GM13976 (cell line): Measurements from ENCODE around the gene ASAP2.
A peak's percentile ranks its signal among the peaks of the same experiment; 100 is the strongest.

Experiments
- DNase-seq: peaks from one replicate; pipeline ENCODE4 v3.0.0; 2012; ENCODE audit warnings: low spot score
- CTCF ChIP-seq: IDR thresholded peaks from 2 replicates; pipeline ENCODE4 v1.5.1; 2012; ENCODE audit warnings: borderline replicate concordance, mild to moderate bottlenecking; ENCODE audit not compliant: insufficient read depth; ENCODE audit errors: extremely low read depth, missing control alignments, control extremely low read depth
- in situ Hi-C: fragments of 300-500 bp; cut with MboI; formaldehyde crosslinking; loops from one replicate; pipeline ENCODE4 v1.12.0; 2022; ENCODE audit warnings: low sequenced_read_pairs, mixed read lengths, inconsistent platforms; ENCODE audit not compliant: unreplicated experiment

Gene ASAP2

GRCh38 chr2:9335322-9335832, 128.8 kb downstream of the ASAP2 start:
- no peak for DNase-seq
- in situ Hi-C loops, result no loop called here
- no peak for TF ChIP-seq CTCF

GRCh38 chr2:9336241-9336575, 129.6 kb downstream of the ASAP2 start:
- TF ChIP-seq CTCF, result no peak
- in situ Hi-C loops, result no loop called here
- peak; percentile 22 for DNase-seq

GRCh38 chr2:9336576-9337314, 130.1 kb downstream of the ASAP2 start:
- DNase-seq, result no peak
- in situ Hi-C loops, result no loop called here
- TF ChIP-seq CTCF, result no peak

GRCh38 chr2:9337901-9338300, 131.3 kb downstream of the ASAP2 start:
- TF ChIP-seq CTCF, result no peak
- in situ Hi-C loops, result no loop called here
- no peak for DNase-seq

GRCh38 chr2:9341337-9341887, 134.8 kb downstream of the ASAP2 start:
- TF ChIP-seq CTCF, result no peak
- no peak for DNase-seq
- in situ Hi-C loops, result no loop called here

- TF ChIP-seq CTCF, result no peak
- in situ Hi-C loops, result no loop called here
- no peak for DNase-seq
Observed at GRCh38 chr2:9342659-9343058, 136.0 kb downstream of the ASAP2 start.

- no peak for DNase-seq
- TF ChIP-seq CTCF, result no peak
- in situ Hi-C loops, result no loop called here
Observed at GRCh38 chr2:9343524-9343923, 136.9 kb downstream of the ASAP2 start.
